K562 (cell line): ENCODE data around the gene MAPK13. TPM values are rescaled to one million over a fixed set of nuclear protein-coding genes. Genes with fewer than 3 reads are reported as not detected.

Experiments used
- ELF1 ChIP-seq: fragments of 200-800 bp; sonication (Bioruptor generic); IDR thresholded peaks from 2 replicates; pipeline ENCODE4 v1.6.1; 2016; ENCODE audit warnings: missing genetic modification characterization, missing compliant biosample characterization
- ETV5 ChIP-seq: sonication (generic); formaldehyde crosslinking; IDR thresholded peaks from 2 replicates; pipeline ENCODE4 v1.4.0; 2020; ENCODE audit warnings: low read depth, mild to moderate bottlenecking, missing genetic modification reagents
- FOXA1 ChIP-seq: fragments of 450-650 bp; IDR thresholded peaks from 2 replicates; pipeline ENCODE4 v1.6.1; 2016; ENCODE audit warnings: mild to moderate bottlenecking, borderline replicate concordance
- FOXA3 ChIP-seq, 2 experiments: fragments of 450-650 bp in 1 of 2; sonication (generic) in 1 of 2; formaldehyde crosslinking; IDR thresholded peaks in 1 of 2; conservative IDR thresholded peaks in 1 of 2; 2 replicates each; pipeline versions ENCODE4 v1.4.0 to v1.8.0; 2020 to 2022; ENCODE audit warnings: mild to moderate bottlenecking in 2 of 2, missing genetic modification reagents in 1 of 2
- FOXK2 ChIP-seq, 2 experiments: fragments of 450-650 bp; IDR thresholded peaks in 1 of 2; conservative IDR thresholded peaks in 1 of 2; 2 replicates each; pipeline ENCODE4 v1.6.1; 2016; ENCODE audit warnings: low read depth in 2 of 2, mild to moderate bottlenecking in 1 of 2
- LARP7 ChIP-seq: fragments of 450-650 bp; IDR thresholded peaks from 2 replicates; pipeline ENCODE4 v1.6.1; 2016
- MITF ChIP-seq: IDR thresholded peaks from 2 replicates; pipeline ENCODE4 v1.6.1; 2014; ENCODE audit warnings: antibody characterized with exemption
- PCBP2 ChIP-seq: fragments of 200-400 bp; formaldehyde crosslinking; IDR thresholded peaks from 2 replicates; pipeline ENCODE4 v1.6.1; 2018; ENCODE audit warnings: low read length, low read depth, mild to moderate bottlenecking, moderate library complexity; ENCODE audit not compliant: poor library complexity, severe bottlenecking
- PHB ChIP-seq: fragments of 250-450 bp; sonication (Bioruptor Pico); IDR thresholded peaks from 2 replicates; pipeline ENCODE4 v1.5.0; 2021
- RBM17 ChIP-seq: fragments of 200-400 bp; formaldehyde crosslinking; IDR thresholded peaks from 2 replicates; pipeline ENCODE4 v1.6.1; 2017; ENCODE audit warnings: low read depth, mild to moderate bottlenecking, low read length, borderline replicate concordance
- TAF1 ChIP-seq: IDR thresholded peaks from 2 replicates; pipeline ENCODE4 v1.6.1; 2011; ENCODE audit warnings: mild to moderate bottlenecking, low read length, moderate library complexity; ENCODE audit not compliant: insufficient read depth, control insufficient read depth, severe bottlenecking; ENCODE audit errors: extremely low read depth
- WHSC1 ChIP-seq: IDR thresholded peaks from one replicate; pipeline ENCODE4 v1.6.1; 2012; ENCODE audit warnings: low read length, control low read depth, inconsistent platforms
- ZBTB1 ChIP-seq: sonication (generic); formaldehyde crosslinking; IDR thresholded peaks from 2 replicates; pipeline ENCODE4 v1.8.1; 2023; ENCODE audit warnings: missing genetic modification reagents, low read depth, mild to moderate bottlenecking, borderline replicate concordance
- ZBTB17 ChIP-seq: fragments of 450-650 bp; formaldehyde crosslinking; IDR thresholded peaks from 2 replicates; pipeline ENCODE4 v1.4.0; 2020; ENCODE audit warnings: mild to moderate bottlenecking
- ZFP1 ChIP-seq: fragments of 450-650 bp; formaldehyde crosslinking; IDR thresholded peaks from 2 replicates; pipeline ENCODE4 v1.4.0; 2020; ENCODE audit warnings: mild to moderate bottlenecking, mixed read lengths
- ZNF263 ChIP-seq: sonication (generic); formaldehyde crosslinking; IDR thresholded peaks from 2 replicates; pipeline ENCODE4 v1.8.0; 2022; ENCODE audit warnings: mild to moderate bottlenecking, missing genetic modification reagents, borderline replicate concordance
- ZNF408 ChIP-seq: fragments of 250-450 bp; sonication (Bioruptor Pico); IDR thresholded peaks from 2 replicates; pipeline ENCODE4 v1.4.0; 2020; ENCODE audit warnings: low read depth, mild to moderate bottlenecking, moderate library complexity
- ZNF589 ChIP-seq: fragments of 200-800 bp; sonication (Bioruptor generic); IDR thresholded peaks from 2 replicates; pipeline ENCODE4 v1.6.1; 2016; ENCODE audit warnings: low read depth, missing genetic modification characterization, missing compliant biosample characterization
- ZNF76 ChIP-seq: fragments of 250-450 bp; sonication (Bioruptor Pico); IDR thresholded peaks from 2 replicates; pipeline ENCODE4 v1.4.0; 2020; ENCODE audit warnings: mild to moderate bottlenecking, moderate library complexity, borderline replicate concordance
- ZSCAN32 ChIP-seq: fragments of 450-650 bp; formaldehyde crosslinking; IDR thresholded peaks from 2 replicates; pipeline ENCODE4 v1.4.0; 2020; ENCODE audit warnings: mild to moderate bottlenecking, moderate library complexity
- polyA plus RNA-seq, 8 experiments: library from polyadenylated mRNA; depleted of rRNA in 4 of 8; stranded (reverse) in 5 of 8; unstranded in 3 of 8; fragments of >200 nt; fragmentation: Nextera tagmentation in 2 of 8; fragmentation: Illumina TruSeq in 1 of 8; extraction: Ambion mirVana in 2 of 8; extraction: Trizol in 1 of 8; gene quantifications; 2 replicates each; pipeline versions ENCODE4 v1.2.1 to v1.2.3, GENCODE V29; 2011 to 2014; ENCODE audit warnings: inconsistent platforms in 1 of 8, missing spikeins in 1 of 8
- total RNA-seq, 7 experiments: library from RNA; depleted of rRNA in 6 of 7; stranded (reverse); fragments of >200 nt in 6 of 7; fragmentation: Illumina TruSeq in 2 of 7; extraction: Trizol in 2 of 7; gene quantifications; 2 replicates each; pipeline versions ENCODE4 v1.2.1 to v1.2.3, GENCODE V29; 2011 to 2021; ENCODE audit warnings: low replicate concordance in 1 of 7
- TF ChIP-seq, protein P1 (sequence below): sonication (generic); formaldehyde crosslinking; IDR thresholded peaks from 2 replicates; pipeline ENCODE4 v1.8.0; 2022; ENCODE audit warnings: mild to moderate bottlenecking, missing genetic modification reagents

MAPK13 gene
- total and polyA plus RNA-seq, 9 of the 15 experiments (the other 6 are each of a cell fraction or from before 2014, with no cell fraction given), result 0.03 to 2.3 (median 0.48) TPM; not detected in 1

DNA sequence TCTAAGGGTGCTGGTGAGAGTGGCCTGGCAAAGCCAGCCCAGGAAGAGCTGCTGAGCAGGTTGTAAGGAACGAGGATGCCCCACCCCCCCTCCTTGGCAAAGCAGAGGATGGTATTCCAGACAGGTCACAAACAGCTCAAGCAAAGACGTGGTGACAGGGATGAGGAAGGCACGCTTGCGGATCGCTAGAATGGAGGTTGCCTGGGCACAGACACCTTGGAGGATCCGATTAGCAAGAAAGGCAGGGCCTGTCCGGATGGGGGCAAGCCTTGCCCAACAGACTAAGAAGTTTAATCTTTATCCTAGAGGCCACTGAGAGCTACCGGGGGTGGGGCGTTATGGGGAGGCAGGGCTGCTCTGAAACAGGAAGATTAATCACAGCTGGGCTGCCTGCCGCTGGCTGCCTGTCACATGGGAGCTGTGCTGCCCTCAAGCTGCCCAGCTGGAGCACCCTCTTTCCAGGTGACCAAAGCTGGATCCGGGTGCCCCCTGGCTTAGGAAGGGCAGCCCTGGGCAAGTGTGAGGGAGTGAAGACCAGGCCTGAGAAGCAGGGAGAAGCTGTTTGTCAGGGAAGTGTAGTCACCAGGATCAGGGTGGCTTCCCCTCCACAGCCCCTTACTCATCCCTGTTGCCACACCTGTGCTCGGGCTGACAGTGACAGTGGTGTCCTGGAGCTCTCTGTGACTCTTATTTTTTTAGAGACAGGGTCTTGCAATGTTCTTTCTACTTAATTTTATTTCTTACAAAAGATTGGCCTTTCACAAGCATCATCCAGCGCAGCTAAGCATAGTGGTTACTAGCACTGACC lies 9.1 kb upstream of the MAPK13 start (continued):
- TF ChIP-seq, protein P1, sequence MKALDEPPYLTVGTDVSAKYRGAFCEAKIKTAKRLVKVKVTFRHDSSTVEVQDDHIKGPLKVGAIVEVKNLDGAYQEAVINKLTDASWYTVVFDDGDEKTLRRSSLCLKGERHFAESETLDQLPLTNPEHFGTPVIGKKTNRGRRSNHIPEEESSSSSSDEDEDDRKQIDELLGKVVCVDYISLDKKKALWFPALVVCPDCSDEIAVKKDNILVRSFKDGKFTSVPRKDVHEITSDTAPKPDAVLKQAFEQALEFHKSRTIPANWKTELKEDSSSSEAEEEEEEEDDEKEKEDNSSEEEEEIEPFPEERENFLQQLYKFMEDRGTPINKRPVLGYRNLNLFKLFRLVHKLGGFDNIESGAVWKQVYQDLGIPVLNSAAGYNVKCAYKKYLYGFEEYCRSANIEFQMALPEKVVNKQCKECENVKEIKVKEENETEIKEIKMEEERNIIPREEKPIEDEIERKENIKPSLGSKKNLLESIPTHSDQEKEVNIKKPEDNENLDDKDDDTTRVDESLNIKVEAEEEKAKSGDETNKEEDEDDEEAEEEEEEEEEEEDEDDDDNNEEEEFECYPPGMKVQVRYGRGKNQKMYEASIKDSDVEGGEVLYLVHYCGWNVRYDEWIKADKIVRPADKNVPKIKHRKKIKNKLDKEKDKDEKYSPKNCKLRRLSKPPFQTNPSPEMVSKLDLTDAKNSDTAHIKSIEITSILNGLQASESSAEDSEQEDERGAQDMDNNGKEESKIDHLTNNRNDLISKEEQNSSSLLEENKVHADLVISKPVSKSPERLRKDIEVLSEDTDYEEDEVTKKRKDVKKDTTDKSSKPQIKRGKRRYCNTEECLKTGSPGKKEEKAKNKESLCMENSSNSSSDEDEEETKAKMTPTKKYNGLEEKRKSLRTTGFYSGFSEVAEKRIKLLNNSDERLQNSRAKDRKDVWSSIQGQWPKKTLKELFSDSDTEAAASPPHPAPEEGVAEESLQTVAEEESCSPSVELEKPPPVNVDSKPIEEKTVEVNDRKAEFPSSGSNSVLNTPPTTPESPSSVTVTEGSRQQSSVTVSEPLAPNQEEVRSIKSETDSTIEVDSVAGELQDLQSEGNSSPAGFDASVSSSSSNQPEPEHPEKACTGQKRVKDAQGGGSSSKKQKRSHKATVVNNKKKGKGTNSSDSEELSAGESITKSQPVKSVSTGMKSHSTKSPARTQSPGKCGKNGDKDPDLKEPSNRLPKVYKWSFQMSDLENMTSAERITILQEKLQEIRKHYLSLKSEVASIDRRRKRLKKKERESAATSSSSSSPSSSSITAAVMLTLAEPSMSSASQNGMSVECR (CRISPR knock-in tag), result peak; percentile 43; the same call in 1 of the 2 replicates
- TF ChIP-seq RBM17, result no peak
- no peak for TF ChIP-seq LARP7
- TF ChIP-seq MITF, result no peak
- 0 out of 2 replicates have a peak, but pooled peaks have one; percentile 26 for TF ChIP-seq ZBTB17 (CRISPR knock-in tag)
- TF ChIP-seq FOXA1, result no peak
- TF ChIP-seq ZSCAN32 (CRISPR knock-in tag), result no peak
- no peak for TF ChIP-seq FOXA3 (CRISPR knock-in tag; conservative IDR thresholded peaks at IDR 0.05 in 1 of 2, IDR thresholded peaks at IDR 0.05 in 1 of 2)
- no peak for TF ChIP-seq ZFP1 (CRISPR knock-in tag)
- TF ChIP-seq ZNF263 (CRISPR knock-in tag), result 0 out of 2 replicates have a peak, but pooled peaks have one; percentile 22
- TF ChIP-seq ETV5 (CRISPR knock-in tag), result no peak
- TF ChIP-seq ZNF76 (CRISPR knock-in tag), result no peak
- no peak for TF ChIP-seq ELF1 (tag)
- no peak for TF ChIP-seq PHB (CRISPR knock-in tag)
- no peak for TF ChIP-seq ZNF408 (CRISPR knock-in tag)
- no peak for TF ChIP-seq TAF1
- no peak for TF ChIP-seq PCBP2
- TF ChIP-seq FOXK2 (conservative IDR thresholded peaks at IDR 0.05 in 1 of 2, IDR thresholded peaks at IDR 0.05 in 1 of 2; ENCODE audit: low read depth in 2 of 2), result no peak
- TF ChIP-seq WHSC1, result no peak
- TF ChIP-seq ZBTB1 (CRISPR knock-in tag), result no peak
- TF ChIP-seq ZNF589 (CRISPR knock-in tag), result no peak
